NOMO-1 treated with DMSO at 0.1 percent for 48 hours (cell line): ENCODE measurements around the gene SUN2.

Experiments
- DNase-seq: peaks from one replicate; lab custom pipeline; 2025; ENCODE audit not compliant: unreplicated experiment; lab: John Stamatoyannopoulos, UW

Gene SUN2

DNA sequence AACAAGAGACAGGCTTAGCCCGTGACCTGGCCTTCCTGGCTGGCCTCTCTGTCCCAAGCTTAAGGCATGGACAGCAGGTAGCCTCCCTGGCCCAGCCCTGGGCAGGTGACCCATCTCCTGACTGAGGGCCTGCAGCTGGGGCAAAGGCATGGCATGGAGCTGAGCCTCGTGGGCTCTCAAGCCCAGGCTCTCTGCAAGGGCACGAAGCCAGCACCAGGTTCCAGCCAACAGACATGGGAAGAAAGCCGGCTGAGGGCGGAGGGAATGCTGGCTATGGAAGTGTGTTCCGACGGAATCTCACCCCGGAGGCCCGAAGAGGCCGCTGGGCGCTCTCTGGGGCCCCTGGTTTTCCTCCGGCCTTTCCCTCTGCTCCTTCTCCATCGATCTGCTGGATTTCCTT, 25.2 kb upstream of the SUN2 start:
- DNase-seq = no peak

- no peak for DNase-seq
Observed at GRCh38 chr22:38777087-38777671, 21.4 kb upstream of the SUN2 start.

DNA sequence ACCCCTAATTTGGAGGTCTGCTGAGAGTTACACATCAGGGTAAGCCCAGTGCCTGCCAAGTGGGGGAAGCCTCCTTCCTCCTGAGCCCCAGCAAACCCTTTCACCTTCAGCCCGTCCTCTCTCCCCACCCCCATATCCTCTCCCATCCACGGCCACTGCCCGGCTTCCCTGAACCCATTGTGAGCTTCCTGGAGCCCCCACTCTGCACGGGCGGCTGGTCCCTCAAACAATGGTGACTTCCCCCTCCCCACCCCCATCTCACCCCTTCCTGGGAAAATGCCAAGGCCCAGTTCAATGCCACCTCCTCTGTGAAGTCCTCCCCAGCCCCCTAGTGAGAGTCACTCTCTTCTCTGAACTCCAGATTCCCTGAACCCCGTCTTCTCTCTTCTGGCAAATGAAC, 20.3 kb upstream of the SUN2 start:
- DNase-seq = no peak

DNA sequence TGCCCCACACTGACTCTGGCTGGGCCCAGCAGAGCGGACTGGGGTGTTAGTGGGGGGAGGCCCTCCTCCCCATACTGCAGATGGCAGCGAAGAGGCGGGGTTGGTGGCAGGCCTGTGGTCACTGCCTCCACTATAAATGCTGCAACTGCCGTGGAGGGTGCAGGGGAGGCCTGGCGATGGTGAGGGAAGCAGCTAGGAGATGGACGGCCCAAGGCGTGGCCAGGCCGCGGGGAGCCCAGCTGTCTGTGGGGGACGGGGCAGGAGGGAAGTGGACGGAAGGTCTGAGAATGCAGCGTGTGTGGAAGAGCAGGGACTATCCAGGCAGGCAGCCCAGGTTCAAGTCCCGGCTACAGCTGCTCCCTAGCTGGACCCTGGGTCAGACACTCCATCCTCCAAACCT, 19.9 kb upstream of the SUN2 start:
- no peak for DNase-seq

DNA sequence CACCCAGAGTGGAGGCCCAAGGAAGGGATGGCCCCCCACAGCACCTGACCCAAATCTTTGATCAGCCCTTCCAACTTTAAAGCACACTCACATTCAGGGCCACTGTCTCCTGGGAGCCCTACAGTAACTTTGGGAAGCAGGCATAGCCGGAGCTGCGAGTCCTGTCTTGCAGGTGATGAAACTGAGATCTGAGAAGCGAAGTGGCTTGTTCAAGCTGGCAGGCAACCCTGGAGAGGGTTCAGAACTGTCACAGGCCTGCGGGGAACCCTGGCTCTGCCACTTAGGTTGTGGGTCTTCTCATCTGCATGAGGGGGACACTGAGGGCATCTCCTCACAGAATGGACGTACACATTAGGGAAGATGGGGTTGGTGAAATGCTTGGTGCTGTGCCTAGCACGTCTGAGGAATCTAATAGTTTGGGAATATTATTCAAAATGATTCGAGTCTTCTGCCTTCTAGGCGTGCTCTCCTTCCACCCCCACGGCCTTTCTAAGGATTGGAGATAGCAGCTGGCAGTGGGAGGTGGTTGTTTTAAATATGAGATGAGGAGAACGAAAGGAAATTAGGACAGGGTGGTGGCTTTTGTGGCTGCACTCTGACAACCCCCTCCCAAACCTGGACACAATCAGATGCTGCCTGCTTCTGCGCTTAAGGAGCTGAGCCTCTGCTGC, 18.8 kb upstream of the SUN2 start:
- no peak for DNase-seq

DNA sequence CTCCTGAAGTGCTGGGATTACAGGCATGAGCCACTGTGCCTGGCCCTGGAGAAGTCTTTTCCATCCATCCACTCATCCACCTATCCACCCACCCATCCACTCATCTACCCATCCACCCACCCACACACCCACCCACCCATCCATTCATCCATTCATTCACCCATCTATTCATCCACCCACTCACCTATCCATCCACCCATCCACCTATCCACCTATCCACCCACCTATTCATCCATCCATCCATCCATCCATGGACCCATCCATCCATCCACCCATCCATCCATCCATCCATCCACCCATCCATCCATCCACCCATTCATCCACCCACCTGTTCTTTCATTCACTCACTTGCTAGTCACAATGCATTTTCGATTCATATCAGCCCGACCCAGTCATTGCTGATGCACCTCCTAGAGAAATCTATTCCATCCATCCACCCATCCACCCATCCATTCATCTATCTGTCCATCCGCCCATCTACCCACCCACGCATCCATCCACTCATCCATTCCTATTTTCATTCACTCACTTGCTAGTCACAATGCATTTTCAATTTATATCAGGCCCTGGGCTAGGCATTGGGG, 17.7 kb upstream of the SUN2 start:
- DNase-seq = no peak

DNA sequence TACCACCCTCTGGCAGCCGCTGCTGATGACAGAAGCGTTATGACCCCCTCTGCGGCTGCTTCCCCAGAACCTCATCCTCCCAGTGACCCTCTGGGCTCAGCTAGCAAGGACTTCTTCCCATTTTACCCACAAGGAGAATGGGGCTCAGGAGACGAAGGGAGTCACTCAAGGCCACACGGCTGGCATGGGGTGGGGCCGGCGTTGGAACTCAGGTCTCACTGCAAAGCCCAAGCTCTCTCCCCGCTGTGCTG, 16.8 kb upstream of the SUN2 start:
- no peak for DNase-seq

DNA sequence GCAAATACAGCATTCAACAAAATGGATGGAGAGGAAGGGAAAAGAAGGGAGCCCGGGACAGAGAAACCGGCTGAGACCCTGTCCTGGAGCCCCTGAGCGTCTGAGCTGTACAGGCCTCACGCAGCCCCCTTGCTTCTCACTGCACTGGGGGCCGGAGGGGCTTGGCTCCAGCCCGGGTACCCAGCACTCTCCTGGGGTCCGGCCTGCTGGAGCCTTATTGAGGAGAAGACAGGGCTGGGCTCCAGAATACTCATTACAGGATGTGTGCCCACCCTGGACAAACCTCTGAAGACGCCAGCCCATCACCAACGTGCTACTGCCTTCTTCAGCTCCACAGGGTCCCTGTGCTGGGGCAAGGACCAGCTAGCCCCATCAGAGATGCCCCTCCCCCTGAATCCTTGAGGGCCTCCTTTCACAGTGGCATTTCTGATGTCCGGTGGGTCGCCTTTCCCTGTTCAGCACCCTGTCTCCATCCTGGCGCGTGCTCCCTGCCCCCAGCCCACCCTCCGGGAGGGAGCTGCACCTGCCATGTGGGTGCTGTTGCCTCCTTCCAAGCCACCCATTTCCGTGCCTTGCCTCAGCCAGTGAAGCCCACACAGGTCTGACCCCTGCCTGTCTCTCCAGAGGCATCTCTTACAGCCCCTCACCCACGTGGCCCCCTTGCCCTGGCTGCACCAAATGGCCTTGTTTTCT, 14.6 kb upstream of the SUN2 start:
- DNase-seq = no peak

DNA sequence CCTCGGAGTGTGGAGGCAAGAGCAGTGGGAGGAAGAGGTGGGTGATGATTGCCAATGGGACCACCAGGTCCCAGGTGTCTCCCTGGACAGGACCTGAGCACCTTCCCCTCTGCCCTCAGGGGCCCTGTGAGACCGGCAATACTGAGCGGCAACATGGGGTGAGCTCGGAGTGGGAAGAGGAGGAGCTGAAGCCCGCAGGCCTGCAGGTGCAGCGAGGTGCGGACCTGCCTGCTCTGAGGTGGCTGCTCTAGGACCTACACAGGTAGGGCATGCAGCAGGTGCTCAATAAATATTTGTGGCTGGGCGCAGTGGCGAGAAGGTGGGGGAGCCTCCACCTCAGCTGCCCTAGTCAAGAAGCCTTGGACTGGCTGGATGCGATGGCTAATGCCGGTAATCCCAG, 12.2 kb upstream of the SUN2 start:
- DNase-seq = no peak

GRCh38 chr22:38767313-38767712, 11.5 kb upstream of the SUN2 start:
- no peak for DNase-seq

DNA sequence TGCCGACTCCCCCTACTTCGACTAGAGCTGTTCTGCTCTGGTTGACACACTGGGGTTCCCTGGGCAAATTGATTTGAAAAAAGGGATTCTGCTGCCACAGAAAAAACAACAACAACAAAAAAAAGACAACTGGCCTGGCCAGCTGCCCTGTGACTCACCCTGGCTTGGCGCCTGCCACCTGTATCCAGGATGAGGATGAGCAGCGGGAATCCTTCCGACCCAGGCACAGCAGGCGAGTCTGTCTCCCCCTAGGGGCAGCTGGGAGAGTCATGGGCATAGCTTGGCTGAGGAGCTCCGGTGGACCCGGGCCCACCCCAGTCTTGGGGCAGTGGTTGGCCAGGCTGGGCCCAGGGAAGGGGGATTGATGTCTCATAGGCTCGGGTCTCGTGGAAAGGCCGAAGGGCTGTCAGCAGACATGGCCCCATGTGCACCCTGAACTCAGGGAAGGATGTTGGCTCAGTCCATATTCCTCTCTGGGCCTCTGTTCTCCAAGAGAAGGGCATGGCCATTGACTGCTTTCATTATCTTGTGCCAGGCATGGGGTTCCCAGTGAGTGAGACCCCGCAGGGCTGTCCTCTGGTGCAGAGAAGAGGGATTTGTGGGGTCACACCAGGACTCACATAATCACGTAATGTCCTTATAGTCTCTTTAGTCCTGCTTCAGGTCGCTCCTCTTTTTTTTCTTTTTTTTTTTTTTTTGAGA, 10.4 kb upstream of the SUN2 start:
- DNase-seq = peak; percentile 3

DNA sequence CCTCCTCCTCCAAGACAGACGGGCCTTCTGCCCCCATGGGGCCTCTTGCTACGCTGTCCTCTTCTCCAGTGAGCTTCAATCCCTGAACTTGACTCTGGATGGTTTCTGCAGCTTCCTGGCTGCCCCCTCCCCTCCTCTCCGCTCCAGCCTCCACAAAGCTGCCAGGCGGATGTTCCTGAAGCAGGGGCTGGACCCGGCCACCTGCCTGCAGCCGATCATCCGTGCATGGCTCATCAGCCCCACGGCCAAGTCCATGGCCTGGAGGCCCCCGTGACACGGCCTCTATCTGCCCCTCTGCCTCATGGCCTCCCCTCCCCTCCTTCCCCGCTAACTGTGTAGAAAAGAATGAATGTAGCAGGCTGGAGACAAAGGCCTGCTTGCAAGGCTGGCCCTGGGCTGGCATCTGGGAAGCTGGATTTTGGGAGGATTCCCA, 6.8 kb upstream of the SUN2 start:
- no peak for DNase-seq

DNA sequence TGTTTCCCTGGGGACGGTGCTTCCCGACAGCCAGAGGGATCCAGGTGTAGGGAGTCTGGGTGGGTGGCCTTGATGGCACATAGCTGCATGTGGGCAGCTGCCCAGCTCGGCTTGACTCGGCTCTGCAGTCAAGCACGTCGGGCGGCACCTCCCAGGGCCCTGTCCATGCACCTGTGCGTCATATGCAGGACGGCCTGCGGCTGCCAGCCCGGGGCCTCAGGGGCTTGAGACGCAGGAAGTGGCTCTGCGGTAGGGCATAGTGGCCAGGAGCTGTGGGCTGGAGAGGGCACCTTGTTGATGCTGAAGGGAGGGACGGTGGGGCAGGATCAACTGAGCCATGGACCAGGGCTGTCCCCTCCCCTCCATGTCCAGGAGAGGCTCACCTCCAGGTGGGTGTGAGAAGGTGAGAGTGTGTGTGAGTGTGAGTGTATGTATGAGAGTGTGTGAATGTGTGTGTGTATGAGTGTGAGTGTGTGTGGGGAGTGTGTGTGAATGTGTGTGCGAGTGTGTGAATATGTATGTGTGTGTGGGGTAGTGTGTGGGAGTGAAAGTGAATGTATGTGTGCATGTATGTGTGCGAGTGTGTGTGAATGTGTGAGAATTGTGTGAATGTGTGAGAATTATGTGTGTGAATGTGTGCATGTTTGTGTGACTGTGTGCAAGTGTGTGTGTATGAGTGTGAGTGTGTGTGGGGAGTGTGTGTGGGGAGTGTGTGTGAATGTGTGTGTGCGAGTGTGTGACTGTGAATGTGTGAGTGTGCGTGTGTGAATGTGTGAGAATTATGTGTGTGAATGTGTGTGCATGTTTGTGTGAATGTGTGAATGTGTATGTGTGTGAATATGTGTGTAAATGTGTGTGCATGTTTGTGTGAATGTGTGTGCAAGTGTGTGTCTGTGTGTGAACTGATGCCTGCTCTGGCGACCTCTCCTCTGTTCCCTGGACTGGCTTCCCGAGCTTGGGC, 5.7 kb upstream of the SUN2 start:
- DNase-seq = no peak

- DNase-seq = no peak
Observed at GRCh38 chr22:38760477-38761201, 4.8 kb upstream of the SUN2 start.

DNA sequence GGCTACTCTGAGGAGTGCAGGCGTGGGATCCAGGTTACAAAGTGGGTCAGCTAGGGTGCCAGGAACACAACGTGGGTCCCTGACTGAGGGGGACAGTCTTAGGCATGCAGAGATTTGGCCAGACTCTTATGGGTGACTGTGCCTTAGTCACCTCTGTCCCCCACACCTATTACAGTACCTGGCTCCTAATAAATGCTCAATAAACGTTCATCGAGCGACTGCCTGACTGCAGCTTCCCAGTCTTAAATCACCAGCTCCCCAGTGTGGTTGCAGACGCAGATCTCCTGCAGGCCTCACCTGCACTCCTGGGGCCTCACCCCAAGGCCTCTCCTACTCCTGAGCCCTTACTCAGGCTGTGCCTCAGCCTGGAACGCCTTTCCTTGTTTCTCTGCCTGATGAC, 3.2 kb upstream of the SUN2 start:
- no peak for DNase-seq

- no peak for DNase-seq
Observed at GRCh38 chr22:38758276-38758945, 2.6 kb upstream of the SUN2 start.

DNA sequence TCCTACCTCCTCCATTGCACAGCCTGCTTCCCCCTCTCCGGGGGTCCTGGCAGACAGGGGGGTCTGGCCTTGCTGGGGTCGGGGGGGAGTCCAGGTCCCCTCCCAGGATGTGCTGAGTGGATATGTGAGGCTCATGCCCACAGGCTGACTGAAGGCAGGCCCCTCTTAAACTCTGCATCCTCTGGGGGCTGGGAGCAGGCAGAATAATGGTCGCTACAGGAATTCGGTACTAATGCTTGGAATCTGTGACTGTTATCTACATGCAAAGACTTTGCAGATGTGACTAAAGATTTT, 1.6 kb upstream of the SUN2 start:
- DNase-seq = no peak

DNA sequence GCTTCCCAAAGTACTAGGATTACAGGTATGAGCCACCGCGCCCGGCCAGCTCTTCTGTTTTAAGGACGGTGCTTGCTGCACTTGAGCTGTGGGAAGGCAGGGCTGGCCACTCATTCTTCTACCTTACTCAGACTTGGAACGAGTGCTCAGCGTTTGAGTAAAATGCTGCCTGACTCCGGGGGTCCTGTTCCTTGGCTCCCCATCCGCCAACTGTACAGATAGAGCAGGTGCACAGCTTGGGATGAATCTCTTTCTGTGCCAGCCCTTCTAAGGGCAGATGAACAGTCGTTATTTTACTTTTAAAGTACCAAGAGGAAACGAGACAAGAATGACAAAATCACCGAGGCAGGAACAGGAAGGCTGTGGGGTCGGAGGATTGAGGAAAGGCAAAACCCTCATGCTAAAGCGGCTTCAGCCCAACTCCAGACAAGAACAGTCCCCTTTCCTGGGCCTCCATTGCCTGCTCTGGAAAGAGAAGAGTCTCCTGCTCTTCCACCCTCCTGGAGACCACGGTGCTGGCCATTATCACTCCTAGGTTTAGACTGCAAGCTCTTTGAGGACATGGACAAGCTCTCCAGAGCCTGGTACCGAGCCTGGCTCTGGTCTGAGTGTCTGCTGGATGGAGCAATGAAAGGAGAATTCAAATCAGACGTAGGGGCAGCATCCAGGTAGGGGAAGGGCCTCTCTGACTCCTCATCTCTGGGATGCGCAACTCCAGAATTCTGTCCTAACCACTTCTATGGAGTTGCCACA, 1.1 kb upstream of the SUN2 start:
- peak; percentile 51 for DNase-seq
